Measurements from ENCODE around the gene TNXB. TPM values are rescaled to one million over a fixed set of nuclear protein-coding genes. Genes with fewer than 3 reads are reported as not detected.

Gene TNXB
- total and polyA plus RNA-seq, 2 experiments from 2014 or later = 2.0 to 6.0 TPM

- H3K27ac Mint-ChIP-seq = no peak overlapping the region
Measured at GRCh38 chr6:32096087-32096393, 13.1 kb downstream of the TNXB start.

More at GRCh38 chr6:32096087-32096393, 13.1 kb downstream of the TNXB start:
- Histone ChIP-seq H3K4me2 (peak overlapping the region; percentile 57; the same call in 1 of the 2 replicates), H3K27me3 (ENCODE audit: insufficient read depth) (peaks cover 35% of the 10 kb centered on the region), H3K36me3 (ENCODE audit: insufficient read depth) (no peaks in the 10 kb centered on the region), H3F3A (replicated peaks; ENCODE audit: low read depth) (no peaks in the 10 kb centered on the region), H3K79me2 (replicated peaks; ENCODE audit: insufficient read depth) (no peaks in the 10 kb centered on the region), H3K27ac (ENCODE audit: low read depth) (no peak overlapping the region), H2AFZ (peak overlapping the region; percentile 81), H3K9me2 (ENCODE audit: insufficient read depth) (no peaks in the 10 kb centered on the region), H3K4me3 (peak overlapping the region; percentile 48; the same call in 1 of the 2 replicates), H4K20me1 (replicated peaks; ENCODE audit: insufficient read depth) (no peaks in the 10 kb centered on the region), H3K4me1 (ENCODE audit: insufficient read depth) (no peaks in the 10 kb centered on the region)
- Mint-ChIP-seq H3K9me3 (no peaks in the 10 kb centered on the region), H3K27me3 (ENCODE audit: insufficient read depth, low read depth, poor library complexity) (peaks cover 22% of the 10 kb centered on the region), H3K4me1 (no peaks in the 10 kb centered on the region; the same call in 2 of the 3 replicates), H3K36me3 (ENCODE audit: low read depth) (no peaks in the 10 kb centered on the region), H3K4me3 (no peak overlapping the region; the same call in 2 of the 3 replicates)
- TF ChIP-seq NANOG (IDR thresholded peaks at IDR 0.05; ENCODE audit: borderline replicate concordance) (no peak), ZNF462 (CRISPR knock-in tag; IDR thresholded peaks at IDR 0.05) (no peak), ZNF114 (CRISPR knock-in tag; IDR thresholded peaks at IDR 0.05) (no peak), ZNF331 (CRISPR knock-in tag; IDR thresholded peaks at IDR 0.05; ENCODE audit: low read depth) (no peak), CREB1 (CRISPR knock-in tag; IDR thresholded peaks at IDR 0.05; ENCODE audit: low read depth) (no peak), ETS1 (IDR thresholded peaks at IDR 0.05) (no peak), CTCF (conservative IDR thresholded peaks at IDR 0.05; ENCODE audit: low read depth in 2 of 2) (no peak), STAT1 (IDR thresholded peaks at IDR 0.05; ENCODE audit: unreplicated experiment) (no peak), JUNB (IDR thresholded peaks at IDR 0.05; ENCODE audit: unreplicated experiment) (no peak), POLR2AphosphoS5 (IDR thresholded peaks at IDR 0.05; ENCODE audit: low read depth) (no peak)
- TF ChIP-seq, protein P1, sequence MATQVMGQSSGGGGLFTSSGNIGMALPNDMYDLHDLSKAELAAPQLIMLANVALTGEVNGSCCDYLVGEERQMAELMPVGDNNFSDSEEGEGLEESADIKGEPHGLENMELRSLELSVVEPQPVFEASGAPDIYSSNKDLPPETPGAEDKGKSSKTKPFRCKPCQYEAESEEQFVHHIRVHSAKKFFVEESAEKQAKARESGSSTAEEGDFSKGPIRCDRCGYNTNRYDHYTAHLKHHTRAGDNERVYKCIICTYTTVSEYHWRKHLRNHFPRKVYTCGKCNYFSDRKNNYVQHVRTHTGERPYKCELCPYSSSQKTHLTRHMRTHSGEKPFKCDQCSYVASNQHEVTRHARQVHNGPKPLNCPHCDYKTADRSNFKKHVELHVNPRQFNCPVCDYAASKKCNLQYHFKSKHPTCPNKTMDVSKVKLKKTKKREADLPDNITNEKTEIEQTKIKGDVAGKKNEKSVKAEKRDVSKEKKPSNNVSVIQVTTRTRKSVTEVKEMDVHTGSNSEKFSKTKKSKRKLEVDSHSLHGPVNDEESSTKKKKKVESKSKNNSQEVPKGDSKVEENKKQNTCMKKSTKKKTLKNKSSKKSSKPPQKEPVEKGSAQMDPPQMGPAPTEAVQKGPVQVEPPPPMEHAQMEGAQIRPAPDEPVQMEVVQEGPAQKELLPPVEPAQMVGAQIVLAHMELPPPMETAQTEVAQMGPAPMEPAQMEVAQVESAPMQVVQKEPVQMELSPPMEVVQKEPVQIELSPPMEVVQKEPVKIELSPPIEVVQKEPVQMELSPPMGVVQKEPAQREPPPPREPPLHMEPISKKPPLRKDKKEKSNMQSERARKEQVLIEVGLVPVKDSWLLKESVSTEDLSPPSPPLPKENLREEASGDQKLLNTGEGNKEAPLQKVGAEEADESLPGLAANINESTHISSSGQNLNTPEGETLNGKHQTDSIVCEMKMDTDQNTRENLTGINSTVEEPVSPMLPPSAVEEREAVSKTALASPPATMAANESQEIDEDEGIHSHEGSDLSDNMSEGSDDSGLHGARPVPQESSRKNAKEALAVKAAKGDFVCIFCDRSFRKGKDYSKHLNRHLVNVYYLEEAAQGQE (IDR thresholded peaks at IDR 0.05; ENCODE audit: unreplicated experiment) = no peak
- ATAC-seq (peak; percentile 32), DNase-seq (ENCODE audit: low spot score) (no peak)
